ENCODE measurements around the gene HS6ST1. TPM values are rescaled to one million over a fixed set of nuclear protein-coding genes. Genes with fewer than 3 reads are reported as not detected.

Gene HS6ST1
- total and polyA plus RNA-seq, 4 donors = 17.9 to 31.9 (median 25.4) TPM

GRCh38 chr2:128271597-128271910, 47.1 kb downstream of the HS6ST1 start (continued):
- no peak for TF ChIP-seq ZBTB33 (IDR thresholded peaks at IDR 0.05)
- no peak for TF ChIP-seq SP1 (IDR thresholded peaks at IDR 0.05)
- no peak for TF ChIP-seq NR2F2 (IDR thresholded peaks at IDR 0.05)
- TF ChIP-seq EGR1 (IDR thresholded peaks at IDR 0.05; ENCODE audit: low read depth in 2 of 2) = no peak
- TF ChIP-seq TAF1 (conservative IDR thresholded peaks at IDR 0.05) = no peak

GRCh38 chr2:128270672-128271596, 47.7 kb downstream of the HS6ST1 start:
- Histone ChIP-seq H3K36me3 (ENCODE audit: control insufficient read depth in 4 of 4, insufficient read depth in 3 of 4, low read depth in 1 of 4, low read length in 3 of 4) (peaks cover 0 to 12% (median 6%) of the 10 kb centered on the region in 4 donors), H3K9ac (ENCODE audit: low read depth in 1 of 2, low read length in 2 of 2) (no peak overlapping the region), H3K9me3 (ENCODE audit: control insufficient read depth in 4 of 4, low read length in 3 of 4) (no peaks in the 10 kb centered on the region), H3K27me3 (ENCODE audit: control insufficient read depth in 4 of 4, insufficient read depth in 4 of 4, low read length in 3 of 4) (no peaks in the 10 kb centered on the region), H3K4me3 (ENCODE audit: low read depth in 1 of 3, low read length in 3 of 3) (no peak overlapping the region), H3K27ac (ENCODE audit: low read depth in 1 of 2, low read length in 2 of 2) (peak overlapping the region; percentile 31 to 45), H3K4me1 (ENCODE audit: control insufficient read depth in 4 of 4, insufficient read depth in 4 of 4, low read length in 3 of 4) (peaks cover 16 to 53% (median 36%) of the 10 kb centered on the region in 4 donors)
- 77% methylated on average over 18 of the region's 18 CpGs for WGBS
- DNase-seq (ENCODE audit: low spot score) = peak; percentile 50
- TF ChIP-seq HNF4A (conservative IDR thresholded peaks at IDR 0.05) (peak; percentile 98 to 99), FOXA2 (IDR thresholded peaks at IDR 0.05) (no peak), RXRA (IDR thresholded peaks at IDR 0.05) (peak; percentile 99), TAF1 (conservative IDR thresholded peaks at IDR 0.05) (no peak), EGR1 (IDR thresholded peaks at IDR 0.05; ENCODE audit: low read depth in 2 of 2) (no peak), ZBTB33 (IDR thresholded peaks at IDR 0.05) (no peak), REST (IDR thresholded peaks at IDR 0.05) (peak; percentile 40), MAX (IDR thresholded peaks at IDR 0.05) (no peak), JUND (IDR thresholded peaks at IDR 0.05) (no peak), SP1 (IDR thresholded peaks at IDR 0.05) (peak; percentile 81), HNF4G (IDR thresholded peaks at IDR 0.05) (peak; percentile 91), CTCF (IDR thresholded peaks at IDR 0.05; ENCODE audit: low read depth, low read length, missing input control) (no peak), YY1 (IDR thresholded peaks at IDR 0.05) (no peak), RAD21 (IDR thresholded peaks at IDR 0.05) (peak in 1 of 2 donors; percentile 63), FOXA1 (IDR thresholded peaks at IDR 0.05) (no peak), GABPA (IDR thresholded peaks at IDR 0.05 in 1 of 2, conservative IDR thresholded peaks at IDR 0.05 in 1 of 2) (no peak), ATF3 (IDR thresholded peaks at IDR 0.05) (no peak), NR2F2 (IDR thresholded peaks at IDR 0.05) (peak; percentile 97)
